GM10266 (cell line): Measurements from ENCODE around the gene ANXA3.
"Not testable (repeated sequence)": the region's sequence is repeated elsewhere in the genome, so short reads cannot be mapped to it uniquely, and the experiment has no call there.

Experiments used
- DNase-seq: peaks from one replicate; pipeline ENCODE4 v3.0.0; 2012; ENCODE audit errors: extremely low spot score
- CTCF ChIP-seq: IDR thresholded peaks from 2 replicates; pipeline ENCODE4 v1.5.1; 2012; ENCODE audit warnings: mild to moderate bottlenecking, low read depth; ENCODE audit not compliant: control insufficient read depth, insufficient read depth; ENCODE audit errors: missing control alignments

ANXA3 gene

GRCh38 chr4:78543424-78544125 lies 8.0 kb upstream of the ANXA3 start:
- no peak for TF ChIP-seq CTCF
- DNase-seq: no peak

- no peak for DNase-seq
- TF ChIP-seq CTCF: no peak
Measured at GRCh38 chr4:78544678-78545077, 6.9 kb upstream of the ANXA3 start.

GRCh38 chr4:78545275-78546246 lies 6.0 kb upstream of the ANXA3 start:
- no peak for TF ChIP-seq CTCF
- no peak for DNase-seq

- not testable (repeated sequence) for DNase-seq
Measured at GRCh38 chr4:78547899-78548298, 3.7 kb upstream of the ANXA3 start.

- not testable (repeated sequence) for DNase-seq
Measured at GRCh38 chr4:78548889-78549288, 2.7 kb upstream of the ANXA3 start.

- TF ChIP-seq CTCF: no peak
- no peak for DNase-seq
Measured at GRCh38 chr4:78552389-78553042, 946 bp downstream of the ANXA3 start.

- no peak for DNase-seq
- TF ChIP-seq CTCF: no peak
Measured at GRCh38 chr4:78553043-78553396, 1.4 kb downstream of the ANXA3 start.

- DNase-seq: no peak
- no peak for TF ChIP-seq CTCF
Measured at GRCh38 chr4:78553529-78554060, 2.0 kb downstream of the ANXA3 start.
